Measurements from ENCODE around the gene DUOXA2.

Gene DUOXA2

DNA sequence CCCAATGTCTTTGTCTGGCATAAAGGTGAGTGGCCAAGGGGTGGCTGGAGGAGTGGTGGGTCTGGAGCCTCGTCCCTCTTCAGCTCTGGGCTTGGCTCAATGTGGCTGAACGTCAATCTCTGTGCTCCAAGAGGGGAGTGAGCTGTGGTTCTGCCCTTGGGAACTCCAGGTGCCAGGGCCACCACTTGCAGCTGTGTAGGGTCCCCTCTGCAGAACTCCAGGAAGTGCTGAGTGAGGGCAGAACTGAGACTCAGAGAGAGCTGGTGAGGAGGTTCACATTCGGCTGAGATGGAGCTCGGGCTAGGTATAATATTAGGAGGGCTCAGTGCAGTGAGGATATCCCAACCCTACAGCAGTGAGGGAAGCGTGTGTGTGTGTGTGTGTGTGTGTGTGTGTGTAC lies 27.3 kb downstream of the DUOXA2 start:
- Histone ChIP-seq H3K36me3 (ENCODE audit: control insufficient read depth, low read depth, low read length) (no peaks in the 10 kb centered on the region), H3K9ac (ENCODE audit: low read length) (no peak overlapping the region), H3K4me1 (ENCODE audit: control insufficient read depth, low read depth, low read length) (no peaks in the 10 kb centered on the region), H3K4me3 (ENCODE audit: low read length) (no peak overlapping the region), H3K9me3 (ENCODE audit: control insufficient read depth, low read depth, low read length) (no peaks in the 10 kb centered on the region), H3K27me3 (ENCODE audit: control insufficient read depth, insufficient read depth, low read length) (peaks cover 11% of the 10 kb centered on the region), H3K27ac (ENCODE audit: low read length) (no peak overlapping the region)

DNA sequence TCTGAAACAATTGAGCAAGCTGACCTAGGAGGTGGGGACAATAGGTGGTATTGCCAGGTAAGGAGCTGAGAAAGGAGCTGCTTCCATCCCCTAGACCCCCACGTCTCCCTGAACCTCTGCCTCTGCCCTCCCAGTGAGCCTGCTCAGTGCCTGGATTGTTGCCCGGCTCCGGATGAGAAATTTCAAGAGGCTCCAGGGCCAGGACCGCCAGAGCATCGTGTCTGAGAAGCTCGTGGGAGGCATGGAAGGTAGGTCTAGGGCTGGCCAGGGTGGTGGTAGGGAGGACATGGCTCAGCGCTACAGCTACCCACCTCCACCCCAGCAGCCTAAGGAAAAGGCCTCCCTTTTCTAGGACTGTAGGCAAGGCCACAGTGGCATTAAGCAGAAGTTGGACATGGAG lies 28.9 kb downstream of the DUOXA2 start:
- Histone ChIP-seq H3K4me3 (ENCODE audit: low read length) (no peak overlapping the region), H3K27ac (ENCODE audit: low read length) (no peak overlapping the region), H3K4me1 (ENCODE audit: control insufficient read depth, low read depth, low read length) (no peaks in the 10 kb centered on the region), H3K9me3 (ENCODE audit: control insufficient read depth, low read depth, low read length) (no peaks in the 10 kb centered on the region), H3K27me3 (ENCODE audit: control insufficient read depth, insufficient read depth, low read length) (peaks cover 5% of the 10 kb centered on the region), H3K36me3 (ENCODE audit: control insufficient read depth, low read depth, low read length) (no peaks in the 10 kb centered on the region), H3K9ac (ENCODE audit: low read length) (no peak overlapping the region)

DNA sequence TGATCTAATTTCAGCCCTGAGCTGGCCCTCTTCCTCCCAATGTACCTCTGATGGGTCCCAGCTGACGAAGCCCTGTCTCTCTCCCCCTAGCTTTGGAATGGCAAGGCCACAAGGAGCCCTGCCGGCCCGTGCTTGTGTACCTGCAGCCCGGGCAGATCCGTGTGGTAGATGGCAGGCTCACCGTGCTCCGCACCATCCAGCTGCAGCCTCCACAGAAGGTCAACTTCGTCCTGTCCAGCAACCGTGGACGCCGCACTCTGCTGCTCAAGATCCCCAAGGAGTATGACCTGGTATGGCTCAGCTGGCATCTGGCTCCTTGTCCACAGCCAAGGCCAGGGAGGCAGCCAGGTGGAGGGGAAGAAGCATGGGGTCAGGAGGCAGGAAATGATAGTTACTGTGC lies 29.8 kb downstream of the DUOXA2 start:
- Histone ChIP-seq H3K4me3 (ENCODE audit: low read length) (no peak overlapping the region), H3K27me3 (ENCODE audit: control insufficient read depth, insufficient read depth, low read length) (peaks cover 5% of the 10 kb centered on the region), H3K36me3 (ENCODE audit: control insufficient read depth, low read depth, low read length) (no peaks in the 10 kb centered on the region), H3K9me3 (ENCODE audit: control insufficient read depth, low read depth, low read length) (no peaks in the 10 kb centered on the region), H3K9ac (ENCODE audit: low read length) (no peak overlapping the region), H3K27ac (ENCODE audit: low read length) (no peak overlapping the region), H3K4me1 (ENCODE audit: control insufficient read depth, low read depth, low read length) (peaks cover under 1% of the 10 kb centered on the region)

DNA sequence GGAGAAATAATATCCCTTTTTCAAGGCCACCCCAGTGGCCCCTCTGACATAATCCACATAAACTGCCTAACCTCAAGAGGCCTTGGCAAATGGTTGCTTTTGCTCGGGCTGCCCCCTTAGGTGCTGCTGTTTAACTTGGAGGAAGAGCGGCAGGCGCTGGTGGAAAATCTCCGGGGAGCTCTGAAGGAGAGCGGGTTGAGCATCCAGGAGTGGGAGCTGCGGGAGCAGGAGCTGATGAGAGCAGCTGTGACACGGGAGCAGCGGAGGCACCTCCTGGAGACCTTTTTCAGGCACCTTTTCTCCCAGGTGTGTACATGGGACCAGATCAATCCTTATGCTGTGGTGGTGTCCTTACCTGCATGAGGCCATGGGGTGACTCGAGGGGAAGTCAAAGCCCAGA lies 30.6 kb downstream of the DUOXA2 start:
- H3K36me3 ChIP-seq (ENCODE audit: control insufficient read depth, low read depth, low read length) = no peaks in the 10 kb centered on the region
- H3K27me3 ChIP-seq (ENCODE audit: control insufficient read depth, insufficient read depth, low read length) = peaks cover 5% of the 10 kb centered on the region
- no peak overlapping the region for H3K27ac ChIP-seq (ENCODE audit: low read length)
- no peak overlapping the region for H3K4me3 ChIP-seq (ENCODE audit: low read length)
- peaks cover 4% of the 10 kb centered on the region for H3K4me1 ChIP-seq (ENCODE audit: control insufficient read depth, low read depth, low read length)
- no peak overlapping the region for H3K9ac ChIP-seq (ENCODE audit: low read length)
- no peaks in the 10 kb centered on the region for H3K9me3 ChIP-seq (ENCODE audit: control insufficient read depth, low read depth, low read length)

DNA sequence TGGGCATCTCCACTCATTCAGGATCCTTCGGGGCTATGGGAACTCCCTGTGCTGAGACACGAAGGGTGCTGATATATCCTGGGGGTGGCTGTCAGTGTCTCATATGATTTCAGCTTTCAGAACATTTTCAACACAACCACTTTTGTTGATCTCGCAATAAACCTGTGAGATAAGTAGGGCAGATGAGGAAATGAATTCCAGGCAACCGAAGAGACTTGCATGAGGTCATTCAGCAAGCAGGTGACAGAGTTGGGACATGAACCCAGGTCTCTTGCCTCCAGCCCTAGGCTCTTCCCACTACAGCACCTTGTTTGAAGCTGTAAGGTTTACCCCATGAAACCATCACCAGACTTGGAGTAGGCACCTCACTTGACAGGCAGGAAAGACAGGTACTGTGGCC lies 32.3 kb downstream of the DUOXA2 start:
- Histone ChIP-seq H3K27ac (ENCODE audit: low read length) (no peak overlapping the region), H3K27me3 (ENCODE audit: control insufficient read depth, insufficient read depth, low read length) (peaks cover 5% of the 10 kb centered on the region), H3K9ac (ENCODE audit: low read length) (no peak overlapping the region), H3K4me1 (ENCODE audit: control insufficient read depth, low read depth, low read length) (peaks cover 4% of the 10 kb centered on the region), H3K9me3 (ENCODE audit: control insufficient read depth, low read depth, low read length) (no peaks in the 10 kb centered on the region), H3K4me3 (ENCODE audit: low read length) (no peak overlapping the region), H3K36me3 (ENCODE audit: control insufficient read depth, low read depth, low read length) (no peaks in the 10 kb centered on the region)

DNA sequence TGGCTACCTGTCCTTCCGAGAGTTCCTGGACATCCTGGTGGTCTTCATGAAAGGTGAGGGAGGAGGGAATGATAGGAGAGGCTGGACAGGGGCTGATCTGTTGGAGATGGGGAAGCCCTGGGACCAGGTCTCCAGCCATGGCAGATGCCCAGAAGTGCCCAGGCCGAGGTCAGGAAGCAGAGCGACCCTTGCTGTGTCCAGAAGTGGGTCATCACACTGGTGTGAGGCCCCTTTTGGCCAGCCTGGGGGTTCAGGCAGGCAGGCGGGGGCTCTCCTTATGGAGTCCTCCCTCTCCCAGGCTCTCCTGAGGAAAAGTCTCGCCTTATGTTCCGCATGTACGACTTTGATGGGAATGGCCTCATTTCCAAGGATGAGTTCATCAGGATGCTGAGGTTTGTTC lies 33.5 kb downstream of the DUOXA2 start:
- Histone ChIP-seq H3K9ac (ENCODE audit: low read length) (no peak overlapping the region), H3K27ac (ENCODE audit: low read length) (no peak overlapping the region), H3K9me3 (ENCODE audit: control insufficient read depth, low read depth, low read length) (no peaks in the 10 kb centered on the region), H3K4me1 (ENCODE audit: control insufficient read depth, low read depth, low read length) (peaks cover 4% of the 10 kb centered on the region), H3K4me3 (ENCODE audit: low read length) (no peak overlapping the region), H3K36me3 (ENCODE audit: control insufficient read depth, low read depth, low read length) (no peaks in the 10 kb centered on the region), H3K27me3 (ENCODE audit: control insufficient read depth, insufficient read depth, low read length) (peaks cover 5% of the 10 kb centered on the region)

DNA sequence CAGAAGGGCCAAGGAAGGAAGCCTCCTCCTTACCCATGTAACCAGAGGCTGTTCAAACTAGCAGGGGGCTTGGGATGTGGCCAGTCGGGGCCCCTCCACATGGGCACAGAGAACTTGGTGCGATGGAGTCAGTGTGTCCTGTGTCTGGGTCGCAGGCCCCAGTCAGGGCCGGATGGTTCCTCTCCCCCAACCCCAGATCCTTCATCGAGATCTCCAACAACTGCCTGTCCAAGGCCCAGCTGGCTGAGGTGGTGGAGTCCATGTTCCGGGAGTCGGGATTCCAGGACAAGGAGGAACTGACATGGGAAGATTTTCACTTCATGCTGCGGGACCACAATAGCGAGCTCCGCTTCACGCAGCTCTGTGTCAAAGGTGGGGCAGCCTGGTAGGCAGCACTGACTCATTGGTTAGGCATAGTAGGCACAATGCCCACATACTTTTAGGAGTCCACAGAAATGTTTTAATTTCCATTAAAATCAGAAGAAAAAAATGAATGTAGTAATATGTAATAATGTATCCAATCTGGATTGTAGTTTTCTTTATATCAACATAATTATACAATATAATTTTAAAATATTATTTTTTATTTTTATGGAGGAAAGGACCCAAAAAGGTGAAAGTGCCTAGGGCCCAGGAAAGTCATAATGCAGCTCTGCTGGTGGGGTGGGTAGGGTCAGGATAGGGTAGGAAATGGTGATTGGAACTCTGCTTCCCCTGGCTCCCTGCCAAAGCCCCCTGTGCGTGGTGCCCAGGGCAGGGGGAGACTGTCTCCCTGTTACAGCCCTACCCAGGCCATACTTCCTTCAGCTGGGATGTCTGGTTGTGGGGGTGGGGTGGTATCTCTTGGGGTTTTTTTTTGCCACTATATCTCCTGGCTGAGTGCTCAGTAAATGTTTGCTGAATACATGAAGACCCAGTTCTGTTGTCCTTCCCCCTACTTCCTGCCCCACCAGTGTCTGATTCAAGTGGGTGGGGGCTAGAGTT lies 34.2 kb downstream of the DUOXA2 start:
- no peaks in the 10 kb centered on the region for H3K36me3 ChIP-seq (ENCODE audit: control insufficient read depth, low read depth, low read length)
- peaks cover 4% of the 10 kb centered on the region for H3K4me1 ChIP-seq (ENCODE audit: control insufficient read depth, low read depth, low read length)
- no peak overlapping the region for H3K4me3 ChIP-seq (ENCODE audit: low read length)

DNA sequence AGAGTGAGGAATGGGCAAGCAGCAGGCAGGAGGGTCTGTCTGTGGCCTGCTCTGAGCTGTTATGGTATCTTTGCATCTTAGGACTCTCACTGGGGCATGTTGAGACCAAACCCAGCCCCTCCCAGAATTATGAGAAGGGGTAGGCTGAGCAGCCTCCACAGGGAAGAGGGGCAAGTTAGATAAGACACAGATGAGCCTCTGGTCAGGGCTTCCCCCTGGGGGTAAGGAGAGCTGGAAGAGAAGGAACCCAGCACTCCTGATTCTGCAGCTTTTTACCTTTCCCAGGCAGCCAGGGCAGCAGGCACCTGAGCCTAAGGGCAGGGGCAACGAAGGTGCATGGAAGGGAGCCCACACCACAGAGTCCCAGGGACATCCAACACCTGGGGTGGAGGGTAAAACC lies 34.9 kb downstream of the DUOXA2 start:
- no peaks in the 10 kb centered on the region for H3K9me3 ChIP-seq (ENCODE audit: control insufficient read depth, low read depth, low read length)
- H3K27me3 ChIP-seq (ENCODE audit: control insufficient read depth, insufficient read depth, low read length) = peaks cover 5% of the 10 kb centered on the region
- no peak overlapping the region for H3K9ac ChIP-seq (ENCODE audit: low read length)
- no peaks in the 10 kb centered on the region for H3K36me3 ChIP-seq (ENCODE audit: control insufficient read depth, low read depth, low read length)
- H3K27ac ChIP-seq (ENCODE audit: low read length) = no peak overlapping the region
- H3K4me1 ChIP-seq (ENCODE audit: control insufficient read depth, low read depth, low read length) = peaks cover 4% of the 10 kb centered on the region
- H3K4me3 ChIP-seq (ENCODE audit: low read length) = no peak overlapping the region

More for the DNA sequence above, 34.2 kb downstream of the DUOXA2 start:
- no peak overlapping the region for H3K9ac ChIP-seq (ENCODE audit: low read length)
- H3K27me3 ChIP-seq (ENCODE audit: control insufficient read depth, insufficient read depth, low read length) = peaks cover 5% of the 10 kb centered on the region
- no peak overlapping the region for H3K27ac ChIP-seq (ENCODE audit: low read length)
- H3K9me3 ChIP-seq (ENCODE audit: control insufficient read depth, low read depth, low read length) = no peaks in the 10 kb centered on the region

DNA sequence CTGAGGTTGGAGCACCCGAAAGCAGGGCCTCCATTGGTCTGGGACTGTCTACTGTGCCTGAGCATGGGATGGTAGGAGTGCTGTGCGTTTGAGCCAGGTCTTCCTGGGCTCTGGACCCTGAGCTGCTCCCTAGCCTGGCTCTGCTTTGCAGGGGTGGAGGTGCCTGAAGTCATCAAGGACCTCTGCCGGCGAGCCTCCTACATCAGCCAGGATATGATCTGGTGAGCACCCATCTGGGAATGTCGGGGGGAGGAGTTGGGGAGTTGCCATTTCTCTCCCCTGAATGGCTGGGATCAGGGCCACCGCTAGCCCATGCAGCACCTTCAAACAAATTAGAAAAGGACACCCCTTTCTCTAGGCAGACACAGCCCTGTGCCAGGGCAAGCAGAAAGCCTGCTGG lies 36.4 kb downstream of the DUOXA2 start:
- Histone ChIP-seq H3K9me3 (ENCODE audit: control insufficient read depth, low read depth, low read length) (no peaks in the 10 kb centered on the region), H3K27ac (ENCODE audit: low read length) (no peak overlapping the region), H3K36me3 (ENCODE audit: control insufficient read depth, low read depth, low read length) (no peaks in the 10 kb centered on the region), H3K4me1 (ENCODE audit: control insufficient read depth, low read depth, low read length) (peaks cover 4% of the 10 kb centered on the region), H3K27me3 (ENCODE audit: control insufficient read depth, insufficient read depth, low read length) (peaks cover 5% of the 10 kb centered on the region), H3K9ac (ENCODE audit: low read length) (no peak overlapping the region), H3K4me3 (ENCODE audit: low read length) (no peak overlapping the region)

DNA sequence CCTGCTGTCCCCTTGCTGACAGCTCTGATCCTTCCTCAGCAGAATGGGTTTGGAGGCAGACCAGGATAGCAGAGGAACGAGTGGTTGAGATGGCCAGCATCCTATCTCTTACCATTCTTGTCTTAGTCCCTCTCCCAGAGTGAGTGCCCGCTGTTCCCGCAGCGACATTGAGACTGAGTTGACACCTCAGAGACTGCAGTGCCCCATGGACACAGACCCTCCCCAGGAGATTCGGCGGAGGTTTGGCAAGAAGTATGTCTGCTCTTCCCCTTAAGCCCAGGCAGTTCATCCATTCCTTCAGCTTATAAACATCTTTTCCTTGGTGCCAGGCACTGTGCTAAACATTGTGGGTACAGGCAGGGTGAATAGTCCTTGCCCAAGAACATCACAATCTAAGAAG lies 36.9 kb downstream of the DUOXA2 start:
- H3K27me3 ChIP-seq (ENCODE audit: control insufficient read depth, insufficient read depth, low read length) = peaks cover 3% of the 10 kb centered on the region
- H3K36me3 ChIP-seq (ENCODE audit: control insufficient read depth, low read depth, low read length) = no peaks in the 10 kb centered on the region
- H3K9ac ChIP-seq (ENCODE audit: low read length) = no peak overlapping the region
- H3K4me1 ChIP-seq (ENCODE audit: control insufficient read depth, low read depth, low read length) = peaks cover 4% of the 10 kb centered on the region
- no peaks in the 10 kb centered on the region for H3K9me3 ChIP-seq (ENCODE audit: control insufficient read depth, low read depth, low read length)
- H3K4me3 ChIP-seq (ENCODE audit: low read length) = no peak overlapping the region
- no peak overlapping the region for H3K27ac ChIP-seq (ENCODE audit: low read length)

DNA sequence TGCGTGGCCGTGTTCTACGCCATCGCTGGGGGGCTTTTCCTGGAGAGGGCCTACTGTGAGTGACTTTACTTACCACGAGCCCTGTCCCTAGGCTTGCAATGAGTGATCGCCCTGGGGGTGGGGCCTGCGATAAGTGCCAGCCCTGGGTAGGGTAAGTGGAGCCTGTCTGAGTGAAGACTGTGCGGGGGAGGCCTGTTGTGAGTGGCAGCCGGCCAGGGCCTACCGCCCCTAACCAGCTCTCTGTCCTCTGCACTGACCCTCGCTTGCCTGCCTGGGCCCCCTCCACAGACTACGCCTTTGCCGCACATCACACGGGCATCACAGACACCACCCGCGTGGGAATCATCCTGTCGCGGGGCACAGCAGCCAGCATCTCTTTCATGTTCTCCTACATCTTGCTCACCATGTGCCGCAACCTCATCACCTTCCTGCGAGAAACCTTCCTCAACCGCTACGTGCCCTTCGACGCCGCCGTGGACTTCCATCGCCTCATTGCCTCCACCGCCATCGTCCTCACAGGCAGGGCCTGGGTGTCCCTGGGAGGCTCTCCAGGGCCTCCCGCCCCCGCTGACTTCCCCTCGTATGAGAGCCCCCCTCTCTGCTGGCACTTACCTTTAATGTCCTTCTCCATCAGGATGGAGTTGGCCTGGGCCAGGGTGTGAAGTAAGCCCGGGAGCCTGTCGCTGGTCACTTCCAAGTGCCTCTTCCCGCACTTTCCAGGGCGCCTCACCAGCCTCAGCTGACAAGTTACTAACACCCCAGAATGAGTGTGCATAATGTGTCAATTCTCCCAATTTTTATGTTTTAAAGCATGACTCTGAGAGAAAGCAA lies 38.1 kb downstream of the DUOXA2 start:
- Histone ChIP-seq H3K36me3 (ENCODE audit: control insufficient read depth, low read depth, low read length) (no peaks in the 10 kb centered on the region), H3K27ac (ENCODE audit: low read length) (no peak overlapping the region), H3K27me3 (ENCODE audit: control insufficient read depth, insufficient read depth, low read length) (no peaks in the 10 kb centered on the region), H3K4me3 (ENCODE audit: low read length) (no peak overlapping the region), H3K4me1 (ENCODE audit: control insufficient read depth, low read depth, low read length) (peaks cover 10% of the 10 kb centered on the region), H3K9ac (ENCODE audit: low read length) (no peak overlapping the region), H3K9me3 (ENCODE audit: control insufficient read depth, low read depth, low read length) (no peaks in the 10 kb centered on the region)
